ENCODE measurements around the gene CDA.

Gene CDA

DNA sequence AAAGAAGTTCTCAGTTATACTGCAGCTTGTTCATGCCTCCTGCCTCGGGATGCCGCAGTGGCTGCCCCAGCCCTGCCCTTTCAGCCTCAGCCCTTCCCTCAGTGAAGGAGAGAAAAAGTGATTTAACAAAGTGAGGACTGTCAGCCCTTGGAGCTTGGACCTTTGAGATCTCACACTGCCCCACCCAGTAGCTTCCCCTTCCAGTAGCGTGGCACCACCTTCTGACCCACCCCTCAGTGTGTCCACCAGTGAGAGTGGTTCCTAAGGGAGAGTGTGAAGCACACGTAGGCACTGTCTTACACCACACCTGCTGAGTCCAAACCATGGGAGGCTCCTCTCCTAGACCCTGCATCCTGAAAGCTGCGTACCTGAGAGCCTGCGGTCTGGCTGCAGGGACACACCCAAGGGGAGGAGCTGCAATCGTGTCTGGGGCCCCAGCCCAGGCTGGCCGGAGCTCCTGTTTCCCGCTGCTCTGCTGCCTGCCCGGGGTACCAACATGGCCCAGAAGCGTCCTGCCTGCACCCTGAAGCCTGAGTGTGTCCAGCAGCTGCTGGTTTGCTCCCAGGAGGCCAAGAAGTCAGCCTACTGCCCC lies at the start of gene CDA:
TSS of gene CDA (plus strand) at position 464 of the 592 bp plus-strand sequence. CDS start at position 497, 33 bp downstream.
- peak; percentile 2 for DNase-seq

GRCh38 chr1:20540281-20540680 lies 48.6 kb upstream of the CDA start:
- no peak for DNase-seq

DNA sequence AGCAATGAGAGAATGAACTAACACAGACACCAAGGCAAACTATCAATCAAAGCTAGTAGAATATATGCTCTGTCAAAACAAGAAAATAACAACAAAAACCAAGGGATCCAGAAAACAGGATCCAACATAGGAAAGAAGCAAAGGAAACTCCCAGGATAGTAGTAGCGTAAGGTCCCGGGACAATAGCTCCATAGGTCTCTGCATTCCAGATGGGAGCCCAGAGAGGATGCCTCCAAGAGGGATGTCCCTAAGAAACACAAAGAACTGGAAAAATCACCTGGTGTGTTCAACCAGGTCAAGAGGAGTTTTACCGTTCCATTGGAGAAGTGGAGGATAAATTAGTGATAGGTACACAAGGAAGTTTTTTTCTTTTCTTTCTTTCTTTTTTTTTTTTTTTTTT lies 42.3 kb upstream of the CDA start:
- no peak for DNase-seq

- no peak for DNase-seq
These were observed 37.7 kb upstream of the CDA start for GRCh38 chr1:20551161-20551560.

- DNase-seq: no peak
These were observed 36.8 kb upstream of the CDA start, which contains the start of gene FAM43B for GRCh38 chr1:20551945-20552727. Gene FAM43B (plus strand): TSS chr1:20552573. CDS start chr1:20552974, 401 bp downstream.

GRCh38 chr1:20552728-20553445 lies 36.0 kb upstream of the CDA start:
- DNase-seq: no peak

DNA sequence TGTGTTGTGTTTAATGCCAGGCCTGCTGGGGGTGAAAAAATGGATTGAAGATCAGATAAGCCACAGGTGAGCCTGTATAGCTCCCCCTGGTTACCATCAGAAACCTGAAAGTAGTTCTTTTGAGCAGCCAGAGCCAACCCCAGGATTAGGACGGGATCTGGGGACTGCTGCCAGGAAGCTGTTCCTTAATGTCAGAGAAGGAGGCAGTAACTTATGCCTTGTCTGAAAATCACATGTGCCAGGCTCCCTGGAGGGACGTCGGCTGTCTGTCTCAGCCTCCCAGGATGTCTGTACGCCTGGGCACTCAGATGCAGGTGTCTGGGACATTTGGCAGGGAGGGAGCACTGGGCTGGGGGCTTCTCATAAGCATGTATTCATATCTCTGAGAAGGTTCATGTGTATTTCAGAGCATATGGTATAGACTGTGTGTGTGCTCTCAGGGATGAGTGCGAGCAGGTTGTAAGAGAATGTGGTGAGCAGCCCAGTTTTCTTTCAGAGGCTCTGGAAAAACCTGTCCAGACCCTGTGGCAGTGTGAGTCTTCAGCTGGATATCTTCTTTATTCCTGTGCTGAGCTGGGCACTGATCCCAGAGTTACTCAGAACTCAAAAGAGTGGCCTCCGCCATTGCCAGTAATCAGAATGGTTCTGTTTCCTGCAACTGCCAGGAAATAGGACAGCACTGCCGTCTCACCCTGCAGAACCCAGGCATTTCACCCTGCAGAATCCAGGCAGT lies 33.7 kb upstream of the CDA start:
- no peak for DNase-seq

DNA sequence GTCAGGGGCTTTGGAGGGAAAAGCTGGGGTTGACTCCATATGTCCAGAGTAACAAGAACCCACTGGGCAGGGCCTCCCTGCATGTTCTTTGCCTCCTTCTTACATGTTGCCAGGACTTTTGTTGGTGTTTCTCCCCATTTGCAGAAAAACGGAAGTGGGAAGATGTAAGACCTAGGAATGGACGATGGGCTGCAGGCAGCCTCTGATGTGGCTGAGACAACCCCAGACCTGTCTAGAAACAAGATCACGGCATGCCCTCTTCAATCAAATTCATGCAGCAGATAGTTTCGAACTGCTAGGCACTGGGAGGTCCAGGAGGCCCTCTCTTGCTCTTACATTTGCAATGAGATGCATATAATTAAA lies 33.2 kb upstream of the CDA start:
- no peak for DNase-seq

- DNase-seq: no peak
These were observed 30.7 kb upstream of the CDA start for GRCh38 chr1:20558191-20558590.

GRCh38 chr1:20560966-20561365 lies 27.9 kb upstream of the CDA start:
- no peak for DNase-seq

- DNase-seq: no peak
These were observed 23.7 kb upstream of the CDA start for GRCh38 chr1:20565234-20565633.

DNA sequence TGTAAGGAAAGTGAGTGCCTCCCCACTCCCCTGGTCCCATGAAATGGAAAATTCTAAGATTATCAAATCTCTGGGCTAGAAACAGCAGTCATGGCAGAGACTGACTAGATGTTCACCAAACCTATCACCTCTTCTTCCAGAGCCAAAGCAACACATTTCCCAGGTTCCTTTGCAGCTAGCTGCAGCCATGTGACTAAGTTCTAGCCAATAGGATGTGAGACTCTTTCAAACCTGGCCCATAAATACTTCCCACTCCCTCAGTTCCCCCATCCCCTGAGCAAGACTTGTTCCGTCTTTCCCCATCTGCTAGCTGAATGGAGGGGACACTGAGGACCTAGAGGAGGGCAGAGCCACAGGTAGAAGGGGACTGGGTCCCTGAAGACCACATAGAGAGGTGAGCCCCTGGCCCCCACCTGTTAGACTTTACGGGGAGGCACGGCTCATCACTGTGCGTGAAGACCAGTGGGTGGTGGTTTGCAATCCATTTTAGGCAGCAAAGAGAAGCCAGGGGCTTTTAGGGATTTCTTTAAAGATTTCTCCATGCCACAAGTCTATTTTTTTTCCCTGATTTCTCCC lies 19.3 kb upstream of the CDA start:
- DNase-seq: no peak

DNA sequence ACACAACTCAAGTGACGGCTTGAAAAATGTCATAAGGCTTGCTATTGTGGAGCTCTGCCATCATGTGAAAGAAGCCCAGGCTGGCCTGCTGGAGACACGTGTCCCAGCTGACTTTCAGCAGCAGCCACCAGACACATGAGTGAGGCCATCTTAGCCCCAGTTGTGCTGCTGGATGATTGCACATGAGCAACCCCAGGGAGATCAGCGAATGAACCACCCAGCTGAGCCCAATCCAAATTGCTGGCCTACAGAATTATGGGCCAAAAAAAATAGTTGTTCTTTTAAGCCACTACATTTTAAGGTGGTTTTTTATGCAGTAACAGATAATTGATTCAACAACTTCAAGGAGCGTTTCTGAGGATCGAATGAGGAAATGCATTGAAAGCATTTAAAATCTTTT lies 17.5 kb upstream of the CDA start:
- no peak for DNase-seq

- DNase-seq: no peak
These were observed 14.9 kb upstream of the CDA start for GRCh38 chr1:20573987-20574386.

DNA sequence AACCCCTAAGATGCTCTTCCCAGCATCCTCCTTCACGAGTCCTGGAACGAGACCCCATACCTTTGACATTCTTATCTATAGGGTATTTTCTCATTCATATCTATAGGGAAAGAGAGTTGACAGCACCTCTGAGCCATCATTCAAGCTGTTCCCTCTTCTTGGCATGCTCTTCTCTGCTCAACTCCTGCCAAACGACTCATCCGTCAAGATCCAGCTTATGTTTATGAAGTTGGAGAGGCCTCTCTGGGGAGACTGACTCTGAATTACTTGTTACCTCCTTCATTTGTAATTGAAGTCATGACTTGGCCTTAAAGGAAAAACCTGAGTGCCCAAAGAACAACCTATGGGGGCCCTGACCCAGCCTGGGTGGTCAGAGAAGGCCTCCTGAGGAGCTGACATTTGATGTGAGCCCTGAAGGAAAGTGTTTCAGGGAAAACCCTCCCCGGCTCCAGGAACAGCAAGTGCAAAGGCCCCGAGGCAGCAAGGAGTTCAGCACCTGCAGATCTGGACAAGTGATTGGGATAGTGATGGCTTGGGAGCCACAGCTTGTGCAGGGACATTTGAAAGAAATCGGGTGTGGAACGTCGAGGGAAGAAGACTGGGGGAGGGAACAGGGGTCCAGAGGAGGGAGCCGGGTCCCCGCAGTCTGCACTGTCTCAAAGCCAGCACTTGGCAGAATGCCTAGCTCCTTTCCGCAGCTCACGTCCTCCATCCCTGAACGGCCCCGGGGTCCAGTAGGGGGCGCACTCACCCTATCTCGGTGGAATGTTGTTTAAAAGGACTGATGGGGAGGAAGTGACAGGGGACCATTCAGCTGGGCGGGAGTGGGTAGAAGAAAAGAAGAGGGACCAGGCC lies 14.0 kb upstream of the CDA start:
- peak; percentile 4 for DNase-seq

GRCh38 chr1:20575541-20576336 lies 13.2 kb upstream of the CDA start:
- DNase-seq: no peak

DNA sequence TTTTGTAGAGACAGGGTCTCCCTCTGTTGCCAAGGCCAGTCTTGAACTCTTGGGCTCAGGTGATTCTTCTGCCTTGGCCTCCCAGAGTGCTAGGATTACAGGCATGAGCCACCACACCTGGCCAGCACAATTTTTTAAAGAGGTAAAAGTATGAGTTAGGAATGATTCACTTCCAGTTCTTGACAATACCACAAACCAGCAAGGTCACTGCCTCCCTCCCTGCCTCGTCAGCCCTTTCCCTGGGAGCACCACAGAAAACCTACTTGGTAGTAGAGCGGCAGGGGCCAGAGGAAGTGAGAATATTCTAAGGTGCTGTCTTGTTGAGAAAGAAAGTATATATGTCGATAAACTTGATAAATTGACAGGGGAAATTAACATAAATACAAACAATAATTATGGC lies 10.8 kb upstream of the CDA start:
- no peak for DNase-seq

- no peak for DNase-seq
These were observed 10.0 kb upstream of the CDA start for GRCh38 chr1:20578721-20579395.

- DNase-seq: no peak
These were observed 4.0 kb upstream of the CDA start for GRCh38 chr1:20584890-20585289.

GRCh38 chr1:20586953-20587660 lies 1.8 kb upstream of the CDA start:
- DNase-seq: no peak

All from NCI-H748 treated with DMSO at 0.1 percent for 48 hours (cell line).